Common myeloid progenitor, CD34-positive (primary cell): ENCODE measurements around the gene FAM151A.

Source experiments
- CTCF ChIA-PET: fragments of 350-600 bp; sonication (Branson Sonifier 250); formaldehyde crosslinking; loops from one replicate; lab custom pipeline; 2021; ENCODE audit warnings: antibody characterized with exemption; lab: Charles Lee
- POLR2A ChIA-PET: fragments of 350-600 bp; sonication (Branson Sonifier 250); formaldehyde crosslinking; loops from one replicate; lab custom pipeline; 2021; ENCODE audit warnings: antibody characterized with exemption; lab: Charles Lee
- DNase-seq, 3 donors: peaks; one replicate each; pipeline versions ENCODE4 v3.0.0 to v3.0.0-alpha.2; 2013
- H3K27ac ChIP-seq, 2 experiments: 1 replicate in 1 of 2; 2 replicates in 1 of 2; pipeline ENCODE4 v1.7.0; 2013; ENCODE audit warnings: inconsistent platforms in 2 of 2, low read length in 2 of 2, mild to moderate bottlenecking in 2 of 2, low read depth in 1 of 2, moderate library complexity in 1 of 2; ENCODE audit not compliant: severe bottlenecking in 2 of 2, insufficient read depth in 1 of 2, poor library complexity in 1 of 2
- H3K27me3 ChIP-seq, 5 experiments: replicated peaks in 2 of 5; 1 replicate in 3 of 5; 2 replicates in 2 of 5; pipeline versions ENCODE4 v1.6.1 to v1.7.0; 2013; ENCODE audit warnings: low read length in 4 of 5, mild to moderate bottlenecking in 2 of 5, moderate library complexity in 2 of 5, inconsistent platforms in 1 of 5; ENCODE audit not compliant: insufficient read depth in 5 of 5, control insufficient read depth in 4 of 5
- H3K36me3 ChIP-seq, 4 experiments: 1 replicate in 2 of 4; 2 replicates in 2 of 4; pipeline versions ENCODE4 v1.6.1 to v1.7.0; 2013; ENCODE audit warnings: low read length in 3 of 4, control low read depth in 1 of 4, mild to moderate bottlenecking in 1 of 4; ENCODE audit not compliant: control insufficient read depth in 4 of 4, insufficient read depth in 4 of 4
- H3K4me1 ChIP-seq, 4 experiments: 1 replicate in 3 of 4; 2 replicates in 1 of 4; pipeline versions ENCODE4 v1.6.1 to v1.7.1; 2013; ENCODE audit warnings: low read length in 3 of 4, mild to moderate bottlenecking in 3 of 4, control low read depth in 1 of 4, inconsistent platforms in 1 of 4, moderate library complexity in 1 of 4; ENCODE audit not compliant: control insufficient read depth in 4 of 4, insufficient read depth in 4 of 4; ENCODE audit errors: control extremely low read depth in 1 of 4
- H3K4me3 ChIP-seq, 7 experiments: 1 replicate in 4 of 7; 2 replicates in 3 of 7; pipeline versions ENCODE4 v1.5.1 to v1.7.0; 2013; ENCODE audit warnings: mild to moderate bottlenecking in 7 of 7, low read length in 6 of 7, moderate library complexity in 6 of 7, inconsistent platforms in 2 of 7, low read depth in 2 of 7, control low read depth in 1 of 7; ENCODE audit not compliant: insufficient read depth in 4 of 7, control insufficient read depth in 1 of 7; ENCODE audit errors: extremely low read depth in 1 of 7
- H3K9me3 ChIP-seq, 5 experiments: 1 replicate in 4 of 5; 2 replicates in 1 of 5; pipeline versions ENCODE4 v1.6.1 to v1.7.1; 2013; ENCODE audit warnings: low read length in 4 of 5, mild to moderate bottlenecking in 2 of 5, inconsistent platforms in 1 of 5, low read depth in 1 of 5, moderate library complexity in 1 of 5; ENCODE audit not compliant: control insufficient read depth in 4 of 5, insufficient read depth in 2 of 5; ENCODE audit errors: control extremely low read depth in 1 of 5
- WGBS: methylation state at CpG from one replicate; pipeline ENCODE4 v1.1.5; 2013; ENCODE audit not compliant: insufficient coverage; 5-methylcytosine and 5-hydroxymethylcytosine counted together

Gene FAM151A

GRCh38 chr1:54580856-54581550 lies 42.3 kb downstream of the FAM151A start:
- H3K4me3 ChIP-seq: no peak overlapping the region
- WGBS: 86% methylated on average over 9 of the region's 11 CpGs
- H3K27me3 ChIP-seq: no peaks in the 10 kb centered on the region
- H3K9me3 ChIP-seq: peaks cover 0 to 2% (median 0%) of the 10 kb centered on the region in 5 experiments
- H3K36me3 ChIP-seq: peaks cover 0 to 4% (median 1%) of the 10 kb centered on the region in 4 experiments
- no peak for DNase-seq
- peaks cover 0 to 13% (median 1%) of the 10 kb centered on the region in 4 experiments for H3K4me1 ChIP-seq
- POLR2A ChIA-PET: no interaction called here
- CTCF ChIA-PET: interaction anchor here (1.5 kb wide), 1 partner anchor 33 kb away, joined by 5 read pairs; the partner anchor contains the start of gene ACOT11
- H3K27ac ChIP-seq: no peak overlapping the region

- peaks cover 0 to 2% (median 0%) of the 10 kb centered on the region in 5 experiments for H3K9me3 ChIP-seq
- H3K27me3 ChIP-seq: no peaks in the 10 kb centered on the region
- POLR2A ChIA-PET: no interaction called here
- CTCF ChIA-PET: interaction anchor here (1.1 to 1.4 kb wide), 2 partner anchors 10 to 20 kb away, joined by 3 read pairs; no protein-coding TSS in a partner anchor
- no peak overlapping the region for H3K27ac ChIP-seq
- no peak overlapping the region for H3K4me3 ChIP-seq
- H3K4me1 ChIP-seq: peaks cover 0 to 30% (median 4%) of the 10 kb centered on the region in 4 experiments
- WGBS: 100% methylated on average over 2 of the region's 4 CpGs
- peaks cover 0 to 3% (median 0%) of the 10 kb centered on the region in 4 experiments for H3K36me3 ChIP-seq
- no peak for DNase-seq
Observed at GRCh38 chr1:54579337-54579781, 44.0 kb downstream of the FAM151A start.

GRCh38 chr1:54577612-54578011 lies 45.7 kb downstream of the FAM151A start:
- Histone ChIP-seq H3K27ac (no peak overlapping the region), H3K27me3 (no peaks in the 10 kb centered on the region), H3K4me1 (peaks cover 2 to 45% (median 10%) of the 10 kb centered on the region in 4 experiments), H3K36me3 (peaks cover 0 to 3% (median 0%) of the 10 kb centered on the region in 4 experiments), H3K4me3 (no peak overlapping the region), H3K9me3 (peaks cover 0 to 2% (median 0%) of the 10 kb centered on the region in 5 experiments)
- ChIA-PET CTCF (interaction anchor here (1.0 to 1.1 kb wide), 2 partner anchors 8 to 12 kb away, joined by 3 read pairs; no protein-coding TSS in a partner anchor), POLR2A (no interaction called here)
- peak in 1 of 3 donors; percentile 41 for DNase-seq
- 60% methylated on average over 5 of the region's 6 CpGs for WGBS

GRCh38 chr1:54575605-54576290 lies 47.6 kb downstream of the FAM151A start:
- H3K4me1 ChIP-seq: peaks cover 2 to 56% (median 29%) of the 10 kb centered on the region in 4 experiments
- CTCF ChIA-PET: interaction anchor here (0.7 to 1.3 kb wide), 4 partner anchors 12 to 29 kb away, joined by 3 to 5 read pairs (median 3); partner anchors contain the start of gene ACOT11
- POLR2A ChIA-PET: no interaction called here

GRCh38 chr1:54575161-54575560 lies 48.2 kb downstream of the FAM151A start:
- 100% methylated on average over 2 of the region's 3 CpGs for WGBS
- POLR2A ChIA-PET: interaction anchor here (0.6 kb wide), 1 partner anchor 228 kb away, joined by 6 read pairs; no protein-coding TSS in a partner anchor
- CTCF ChIA-PET: interaction anchor here (1.1 to 1.2 kb wide), 2 partner anchors 27 to 34 kb away, joined by 4 to 5 read pairs; partner anchors contain the start of gene ACOT11

More at GRCh38 chr1:54575605-54576290, 47.6 kb downstream of the FAM151A start:
- Histone ChIP-seq H3K9me3 (peaks cover 0 to 2% (median 0%) of the 10 kb centered on the region in 5 experiments), H3K36me3 (peaks cover 0 to 1% (median 0%) of the 10 kb centered on the region in 4 experiments), H3K4me3 (no peak overlapping the region), H3K27me3 (no peaks in the 10 kb centered on the region), H3K27ac (no peak overlapping the region)
- 99% methylated on average over 8 of the region's 8 CpGs for WGBS
- no peak for DNase-seq

GRCh38 chr1:54574158-54574778 lies 49.1 kb downstream of the FAM151A start:
- WGBS: 96% methylated on average over 9 of the region's 12 CpGs
- ChIA-PET POLR2A (no interaction called here), CTCF (interaction anchor here (1.2 kb wide), 1 partner anchor 33 kb away, joined by 4 read pairs; no protein-coding TSS in a partner anchor)
- Histone ChIP-seq H3K4me3 (no peak overlapping the region), H3K9me3 (peaks cover 0 to 2% (median 0%) of the 10 kb centered on the region in 5 experiments), H3K4me1 (peaks cover 2 to 71% (median 31%) of the 10 kb centered on the region in 4 experiments), H3K36me3 (no peaks in the 10 kb centered on the region), H3K27me3 (no peaks in the 10 kb centered on the region), H3K27ac (no peak overlapping the region)
- DNase-seq: no peak

More at GRCh38 chr1:54575161-54575560, 48.2 kb downstream of the FAM151A start:
- DNase-seq: no peak
- Histone ChIP-seq H3K27me3 (no peaks in the 10 kb centered on the region), H3K36me3 (no peaks in the 10 kb centered on the region), H3K4me3 (no peak overlapping the region), H3K9me3 (peaks cover 0 to 2% (median 0%) of the 10 kb centered on the region in 5 experiments), H3K27ac (no peak overlapping the region), H3K4me1 (peaks cover 2 to 62% (median 30%) of the 10 kb centered on the region in 4 experiments)
